GM23338 (cell line): ENCODE data around the gene PTCH2. TPM values are rescaled to one million over a fixed set of nuclear protein-coding genes. Genes with fewer than 3 reads are reported as not detected.

Experiments used
- ATAC-seq: fragments of 200-7000 bp; cut with Tn5 transposase; 3 replicates; pipeline ENCODE4 v1.9.1; 2020
- DNase-seq: peaks from one replicate; pipeline ENCODE4 v3.0.0-alpha.2; 2015; ENCODE audit warnings: low spot score
- H2AFZ ChIP-seq: fragments of 200-600 bp; sonication (generic); 2 replicates; pipeline ENCODE4 v1.8.0; 2016; ENCODE audit warnings: antibody characterized with exemption, mild to moderate bottlenecking, moderate library complexity
- H3F3A ChIP-seq: fragments of 200-600 bp; sonication (generic); replicated peaks from 2 replicates; pipeline ENCODE4 v1.8.0; 2017; ENCODE audit warnings: antibody characterized with exemption, mixed run types, low read depth
- H3K27ac ChIP-seq: fragments of 200-600 bp; sonication (generic); 2 replicates; pipeline ENCODE4 v1.6.1; 2016; ENCODE audit warnings: low read depth
- H3K27me3 ChIP-seq: fragments of 200-600 bp; sonication (generic); 2 replicates; pipeline ENCODE4 v1.8.0; 2016; ENCODE audit warnings: mild to moderate bottlenecking, mixed run types, moderate library complexity; ENCODE audit not compliant: insufficient read depth
- H3K36me3 ChIP-seq: fragments of 200-600 bp; sonication (generic); 2 replicates; pipeline ENCODE4 v1.8.0; 2016; ENCODE audit warnings: mild to moderate bottlenecking; ENCODE audit not compliant: insufficient read depth
- H3K4me1 ChIP-seq: fragments of 200-600 bp; sonication (generic); 2 replicates; pipeline ENCODE4 v1.8.0; 2016; ENCODE audit warnings: mild to moderate bottlenecking, moderate library complexity; ENCODE audit not compliant: insufficient read depth
- H3K4me2 ChIP-seq: fragments of 200-600 bp; sonication (generic); 2 replicates; pipeline ENCODE4 v1.7.1; 2017; ENCODE audit warnings: mixed run types
- H3K4me3 ChIP-seq: fragments of 200-600 bp; sonication (generic); 2 replicates; pipeline ENCODE4 v1.6.1; 2016; ENCODE audit warnings: mixed run types
- H3K79me2 ChIP-seq: fragments of 200-600 bp; sonication (generic); replicated peaks from 2 replicates; pipeline ENCODE4 v1.8.0; 2017; ENCODE audit warnings: mild to moderate bottlenecking; ENCODE audit not compliant: insufficient read depth
- H3K9me2 ChIP-seq: fragments of 200-600 bp; sonication (generic); 2 replicates; pipeline ENCODE4 v1.8.0; 2017; ENCODE audit not compliant: insufficient read depth
- H4K20me1 ChIP-seq: fragments of 200-600 bp; sonication (generic); replicated peaks from 2 replicates; pipeline ENCODE4 v1.8.0; 2017; ENCODE audit warnings: mild to moderate bottlenecking; ENCODE audit not compliant: insufficient read depth
- H3K27ac Mint-ChIP-seq: 2 replicates; pipeline ENCODE4 v1.8.0; 2020; ENCODE audit warnings: inconsistent platforms, mild to moderate bottlenecking, moderate library complexity, mixed read lengths
- H3K27me3 Mint-ChIP-seq: 3 replicates; pipeline ENCODE4 v1.8.0; 2022; ENCODE audit warnings: low read depth, mild to moderate bottlenecking, moderate library complexity, mixed read lengths, inconsistent platforms; ENCODE audit not compliant: insufficient read depth, poor library complexity
- H3K36me3 Mint-ChIP-seq: 3 replicates; pipeline ENCODE4 v1.8.0; 2021; ENCODE audit warnings: low read depth, mild to moderate bottlenecking, inconsistent platforms, moderate library complexity, mixed read lengths
- H3K4me1 Mint-ChIP-seq: 3 replicates; pipeline ENCODE4 v1.8.0; 2020; ENCODE audit warnings: mild to moderate bottlenecking, inconsistent platforms, mixed read lengths
- H3K4me3 Mint-ChIP-seq: 3 replicates; pipeline ENCODE4 v1.8.0; 2021; ENCODE audit warnings: moderate library complexity, mild to moderate bottlenecking, inconsistent platforms, mixed read lengths
- H3K9me3 Mint-ChIP-seq: 3 replicates; pipeline ENCODE4 v1.8.0; 2020; ENCODE audit warnings: moderate library complexity, mild to moderate bottlenecking, inconsistent platforms, mixed read lengths
- CREB1 ChIP-seq: fragments of 250-450 bp; sonication (Bioruptor Pico); IDR thresholded peaks from 2 replicates; pipeline ENCODE4 v1.5.0; 2020; ENCODE audit warnings: low read depth, mild to moderate bottlenecking, moderate library complexity
- EZH2 ChIP-seq: fragments of 200-600 bp; sonication (generic); IDR thresholded peaks from one replicate; pipeline ENCODE4 v1.8.0; 2017; ENCODE audit warnings: antibody characterized with exemption, mild to moderate bottlenecking, low read depth; ENCODE audit not compliant: unreplicated experiment
- NANOG ChIP-seq: IDR thresholded peaks from 2 replicates; pipeline ENCODE4 v1.6.1; 2016; ENCODE audit warnings: antibody characterized with exemption, borderline replicate concordance
- STAT1 ChIP-seq: IDR thresholded peaks from one replicate; pipeline ENCODE4 v1.6.1; 2016; ENCODE audit warnings: antibody characterized with exemption; ENCODE audit not compliant: unreplicated experiment
- ZNF114 ChIP-seq: fragments of 250-450 bp; sonication (Bioruptor Pico); IDR thresholded peaks from 2 replicates; pipeline ENCODE4 v1.5.0; 2020; ENCODE audit warnings: mild to moderate bottlenecking, moderate library complexity
- polyA plus RNA-seq: library from polyadenylated mRNA; unstranded; fragments of >200 nt; fragmentation: Nextera tagmentation; extraction: Ambion mirVana; gene quantifications from 2 replicates; pipeline ENCODE4 v1.2.1, GENCODE V29; 2016
- total RNA-seq: library from RNA; depleted of rRNA; stranded (reverse); fragments of >200 nt; shearing (Covaris generic); gene quantifications from 2 replicates; pipeline ENCODE4 v1.2.3, GENCODE V29; 2014
- TF ChIP-seq, protein P1 (sequence below): fragments of 250-450 bp; sonication (Bioruptor Pico); IDR thresholded peaks from 2 replicates; pipeline ENCODE4 v1.5.0; 2020; ENCODE audit warnings: mild to moderate bottlenecking, moderate library complexity
- TF ChIP-seq, protein P2 (sequence below): IDR thresholded peaks from one replicate; pipeline ENCODE4 v1.6.1; 2018; ENCODE audit warnings: antibody characterized with exemption; ENCODE audit not compliant: unreplicated experiment

Gene PTCH2
- total and polyA plus RNA-seq, 2 experiments from 2014 or later = 0.63 to 0.74 TPM

DNA sequence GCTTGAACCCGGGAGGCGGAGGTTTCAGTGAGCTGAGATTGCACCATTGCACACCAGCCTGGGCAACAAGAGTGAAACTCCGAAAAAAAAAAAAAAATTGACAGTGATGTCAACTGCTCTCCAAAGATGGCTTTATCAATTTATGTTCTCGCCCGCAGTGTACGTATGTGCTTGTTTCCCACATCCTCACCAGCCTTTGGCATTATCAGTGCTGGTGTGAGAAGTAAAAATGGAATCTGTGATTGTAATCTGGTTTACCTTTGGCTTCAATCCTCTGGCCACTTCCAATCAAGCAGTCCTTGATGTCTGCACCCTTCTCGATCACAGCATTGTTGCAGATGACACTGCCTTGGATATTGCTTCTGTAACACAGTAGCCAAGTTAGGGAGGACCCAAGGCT is 14.4 kb upstream of the PTCH2 start:
- Histone ChIP-seq H3K27me3 (no peaks in the 10 kb centered on the region), H3K79me2 (no peaks in the 10 kb centered on the region), H3K4me3 (no peak overlapping the region), H3K27ac (no peak overlapping the region), H3K36me3 (no peaks in the 10 kb centered on the region), H3K9me2 (no peaks in the 10 kb centered on the region), H2AFZ (no peak overlapping the region), H3K4me2 (no peak overlapping the region), H3F3A (no peaks in the 10 kb centered on the region), H4K20me1 (no peaks in the 10 kb centered on the region), H3K4me1 (peaks cover 8% of the 10 kb centered on the region; the same call in 1 of the 2 replicates)
- ATAC-seq (no peak), DNase-seq (no peak)
- peaks cover 4% of the 10 kb centered on the region; the same call in 2 of the 3 replicates for H3K4me1 Mint-ChIP-seq
- no peak overlapping the region for H3K4me3 Mint-ChIP-seq
- H3K36me3 Mint-ChIP-seq = peaks cover 3% of the 10 kb centered on the region
- TF ChIP-seq, protein P1, sequence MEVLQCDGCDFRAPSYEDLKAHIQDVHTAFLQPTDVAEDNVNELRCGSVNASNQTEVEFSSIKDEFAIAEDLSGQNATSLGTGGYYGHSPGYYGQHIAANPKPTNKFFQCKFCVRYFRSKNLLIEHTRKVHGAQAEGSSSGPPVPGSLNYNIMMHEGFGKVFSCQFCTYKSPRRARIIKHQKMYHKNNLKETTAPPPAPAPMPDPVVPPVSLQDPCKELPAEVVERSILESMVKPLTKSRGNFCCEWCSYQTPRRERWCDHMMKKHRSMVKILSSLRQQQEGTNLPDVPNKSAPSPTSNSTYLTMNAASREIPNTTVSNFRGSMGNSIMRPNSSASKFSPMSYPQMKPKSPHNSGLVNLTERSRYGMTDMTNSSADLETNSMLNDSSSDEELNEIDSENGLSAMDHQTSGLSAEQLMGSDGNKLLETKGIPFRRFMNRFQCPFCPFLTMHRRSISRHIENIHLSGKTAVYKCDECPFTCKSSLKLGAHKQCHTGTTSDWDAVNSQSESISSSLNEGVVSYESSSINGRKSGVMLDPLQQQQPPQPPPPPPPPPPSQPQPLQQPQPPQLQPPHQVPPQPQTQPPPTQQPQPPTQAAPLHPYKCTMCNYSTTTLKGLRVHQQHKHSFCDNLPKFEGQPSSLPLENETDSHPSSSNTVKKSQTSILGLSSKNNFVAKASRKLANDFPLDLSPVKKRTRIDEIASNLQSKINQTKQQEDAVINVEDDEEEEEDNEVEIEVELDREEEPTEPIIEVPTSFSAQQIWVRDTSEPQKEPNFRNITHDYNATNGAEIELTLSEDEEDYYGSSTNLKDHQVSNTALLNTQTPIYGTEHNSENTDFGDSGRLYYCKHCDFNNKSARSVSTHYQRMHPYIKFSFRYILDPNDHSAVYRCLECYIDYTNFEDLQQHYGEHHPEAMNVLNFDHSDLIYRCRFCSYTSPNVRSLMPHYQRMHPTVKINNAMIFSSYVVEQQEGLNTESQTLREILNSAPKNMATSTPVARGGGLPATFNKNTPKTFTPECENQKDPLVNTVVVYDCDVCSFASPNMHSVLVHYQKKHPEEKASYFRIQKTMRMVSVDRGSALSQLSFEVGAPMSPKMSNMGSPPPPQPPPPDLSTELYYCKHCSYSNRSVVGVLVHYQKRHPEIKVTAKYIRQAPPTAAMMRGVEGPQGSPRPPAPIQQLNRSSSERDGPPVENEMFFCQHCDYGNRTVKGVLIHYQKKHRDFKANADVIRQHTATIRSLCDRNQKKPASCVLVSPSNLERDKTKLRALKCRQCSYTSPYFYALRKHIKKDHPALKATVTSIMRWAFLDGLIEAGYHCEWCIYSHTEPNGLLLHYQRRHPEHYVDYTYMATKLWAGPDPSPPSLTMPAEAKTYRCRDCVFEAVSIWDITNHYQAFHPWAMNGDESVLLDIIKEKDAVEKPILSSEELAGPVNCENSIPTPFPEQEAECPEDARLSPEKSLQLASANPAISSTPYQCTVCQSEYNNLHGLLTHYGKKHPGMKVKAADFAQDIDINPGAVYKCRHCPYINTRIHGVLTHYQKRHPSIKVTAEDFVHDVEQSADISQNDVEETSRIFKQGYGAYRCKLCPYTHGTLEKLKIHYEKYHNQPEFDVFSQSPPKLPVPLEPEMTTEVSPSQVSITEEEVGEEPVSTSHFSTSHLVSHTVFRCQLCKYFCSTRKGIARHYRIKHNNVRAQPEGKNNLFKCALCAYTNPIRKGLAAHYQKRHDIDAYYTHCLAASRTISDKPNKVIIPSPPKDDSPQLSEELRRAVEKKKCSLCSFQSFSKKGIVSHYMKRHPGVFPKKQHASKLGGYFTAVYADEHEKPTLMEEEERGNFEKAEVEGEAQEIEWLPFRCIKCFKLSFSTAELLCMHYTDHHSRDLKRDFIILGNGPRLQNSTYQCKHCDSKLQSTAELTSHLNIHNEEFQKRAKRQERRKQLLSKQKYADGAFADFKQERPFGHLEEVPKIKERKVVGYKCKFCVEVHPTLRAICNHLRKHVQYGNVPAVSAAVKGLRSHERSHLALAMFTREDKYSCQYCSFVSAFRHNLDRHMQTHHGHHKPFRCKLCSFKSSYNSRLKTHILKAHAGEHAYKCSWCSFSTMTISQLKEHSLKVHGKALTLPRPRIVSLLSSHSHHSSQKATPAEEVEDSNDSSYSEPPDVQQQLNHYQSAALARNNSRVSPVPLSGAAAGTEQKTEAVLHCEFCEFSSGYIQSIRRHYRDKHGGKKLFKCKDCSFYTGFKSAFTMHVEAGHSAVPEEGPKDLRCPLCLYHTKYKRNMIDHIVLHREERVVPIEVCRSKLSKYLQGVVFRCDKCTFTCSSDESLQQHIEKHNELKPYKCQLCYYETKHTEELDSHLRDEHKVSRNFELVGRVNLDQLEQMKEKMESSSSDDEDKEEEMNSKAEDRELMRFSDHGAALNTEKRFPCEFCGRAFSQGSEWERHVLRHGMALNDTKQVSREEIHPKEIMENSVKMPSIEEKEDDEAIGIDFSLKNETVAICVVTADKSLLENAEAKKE = no peak
- no peak for TF ChIP-seq EZH2
- TF ChIP-seq ZNF114 = no peak
- no peak for TF ChIP-seq CREB1 (CRISPR knock-in tag)
- TF ChIP-seq NANOG = no peak
- TF ChIP-seq, protein P2, sequence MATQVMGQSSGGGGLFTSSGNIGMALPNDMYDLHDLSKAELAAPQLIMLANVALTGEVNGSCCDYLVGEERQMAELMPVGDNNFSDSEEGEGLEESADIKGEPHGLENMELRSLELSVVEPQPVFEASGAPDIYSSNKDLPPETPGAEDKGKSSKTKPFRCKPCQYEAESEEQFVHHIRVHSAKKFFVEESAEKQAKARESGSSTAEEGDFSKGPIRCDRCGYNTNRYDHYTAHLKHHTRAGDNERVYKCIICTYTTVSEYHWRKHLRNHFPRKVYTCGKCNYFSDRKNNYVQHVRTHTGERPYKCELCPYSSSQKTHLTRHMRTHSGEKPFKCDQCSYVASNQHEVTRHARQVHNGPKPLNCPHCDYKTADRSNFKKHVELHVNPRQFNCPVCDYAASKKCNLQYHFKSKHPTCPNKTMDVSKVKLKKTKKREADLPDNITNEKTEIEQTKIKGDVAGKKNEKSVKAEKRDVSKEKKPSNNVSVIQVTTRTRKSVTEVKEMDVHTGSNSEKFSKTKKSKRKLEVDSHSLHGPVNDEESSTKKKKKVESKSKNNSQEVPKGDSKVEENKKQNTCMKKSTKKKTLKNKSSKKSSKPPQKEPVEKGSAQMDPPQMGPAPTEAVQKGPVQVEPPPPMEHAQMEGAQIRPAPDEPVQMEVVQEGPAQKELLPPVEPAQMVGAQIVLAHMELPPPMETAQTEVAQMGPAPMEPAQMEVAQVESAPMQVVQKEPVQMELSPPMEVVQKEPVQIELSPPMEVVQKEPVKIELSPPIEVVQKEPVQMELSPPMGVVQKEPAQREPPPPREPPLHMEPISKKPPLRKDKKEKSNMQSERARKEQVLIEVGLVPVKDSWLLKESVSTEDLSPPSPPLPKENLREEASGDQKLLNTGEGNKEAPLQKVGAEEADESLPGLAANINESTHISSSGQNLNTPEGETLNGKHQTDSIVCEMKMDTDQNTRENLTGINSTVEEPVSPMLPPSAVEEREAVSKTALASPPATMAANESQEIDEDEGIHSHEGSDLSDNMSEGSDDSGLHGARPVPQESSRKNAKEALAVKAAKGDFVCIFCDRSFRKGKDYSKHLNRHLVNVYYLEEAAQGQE = no peak
- no peak for TF ChIP-seq STAT1
- H3K27ac Mint-ChIP-seq = no peak overlapping the region
- H3K9me3 Mint-ChIP-seq = no peaks in the 10 kb centered on the region
- H3K27me3 Mint-ChIP-seq = no peaks in the 10 kb centered on the region
